GM12865 (cell line): ENCODE results near the gene SLC12A6.
A peak's percentile ranks its signal among the peaks of the same experiment; 100 is the strongest.

ENCODE experiments used
- DNase-seq: peaks from one replicate; pipeline ENCODE4 v3.0.0; 2010; ENCODE audit warnings: low read depth
- H3K4me3 ChIP-seq: 2 replicates; pipeline ENCODE4 v1.5.1; 2011; ENCODE audit warnings: mild to moderate bottlenecking, low read depth, low read length, control low read depth
- CTCF ChIP-seq: IDR thresholded peaks from 2 replicates; pipeline ENCODE4 v1.5.1; 2011; ENCODE audit warnings: low read length, control low read depth, low read depth, inconsistent platforms; ENCODE audit not compliant: insufficient read depth; ENCODE audit errors: missing control alignments

The SLC12A6 gene

GRCh38 chr15:34329006-34329405 is 8.6 kb downstream of the SLC12A6 start:
- no peak for DNase-seq

GRCh38 chr15:34327906-34328305 is 9.7 kb downstream of the SLC12A6 start:
- H3K4me3 ChIP-seq: peak overlapping the region; percentile 56
- TF ChIP-seq CTCF: no peak
- peak; percentile 70 for DNase-seq

More at GRCh38 chr15:34329006-34329405, 8.6 kb downstream of the SLC12A6 start:
- H3K4me3 ChIP-seq: peak overlapping the region; percentile 3
- no peak for TF ChIP-seq CTCF

GRCh38 chr15:34325368-34325767 is 12.2 kb downstream of the SLC12A6 start:
- no peak for TF ChIP-seq CTCF
- no peak for DNase-seq
- H3K4me3 ChIP-seq: no peak overlapping the region

- DNase-seq: no peak
- no peak for TF ChIP-seq CTCF
- H3K4me3 ChIP-seq: no peak overlapping the region
These were observed 12.6 kb downstream of the SLC12A6 start for GRCh38 chr15:34324933-34325332.

GRCh38 chr15:34323217-34323616 is 14.4 kb downstream of the SLC12A6 start:
- DNase-seq: no peak
- no peak for TF ChIP-seq CTCF
- no peak overlapping the region for H3K4me3 ChIP-seq

- DNase-seq: peak; percentile 73
- H3K4me3 ChIP-seq: peak overlapping the region; percentile 81
- no peak for TF ChIP-seq CTCF
These were observed 19.1 kb downstream of the SLC12A6 start for GRCh38 chr15:34318277-34319079.
